Ramos (cell line): ENCODE data around the gene GPR27.

Experiments used
- in situ Hi-C: fragments of 300-500 bp; cut with MboI; formaldehyde crosslinking; loops from one replicate; pipeline ENCODE4 v1.14.3; 2022; ENCODE audit warnings: low sequenced_read_pairs; ENCODE audit not compliant: unreplicated experiment

Gene GPR27

DNA sequence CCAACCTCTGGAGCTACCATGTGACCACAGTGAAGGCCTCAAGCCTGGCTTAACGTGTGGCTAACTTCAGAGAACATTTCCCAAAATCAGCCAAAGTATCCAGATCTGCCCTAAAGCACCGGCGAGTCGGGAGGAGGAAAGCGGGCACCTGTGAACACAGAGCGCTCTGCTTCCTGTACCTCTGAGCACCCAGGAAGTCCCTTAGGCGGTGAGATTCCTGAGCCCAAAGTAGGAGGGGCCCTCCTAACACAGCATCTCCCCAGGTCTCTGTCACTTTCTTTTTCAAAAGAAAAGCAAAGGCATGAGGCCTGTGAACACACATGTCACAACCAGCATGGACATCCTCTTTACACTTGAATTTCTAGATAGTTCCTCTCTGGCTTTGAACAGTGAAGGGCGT, 27.5 kb upstream of the GPR27 start:
- in situ Hi-C loops = loop anchor here (25.0 kb wide), 1 partner anchor 536 kb away; no protein-coding TSS in a partner anchor

DNA sequence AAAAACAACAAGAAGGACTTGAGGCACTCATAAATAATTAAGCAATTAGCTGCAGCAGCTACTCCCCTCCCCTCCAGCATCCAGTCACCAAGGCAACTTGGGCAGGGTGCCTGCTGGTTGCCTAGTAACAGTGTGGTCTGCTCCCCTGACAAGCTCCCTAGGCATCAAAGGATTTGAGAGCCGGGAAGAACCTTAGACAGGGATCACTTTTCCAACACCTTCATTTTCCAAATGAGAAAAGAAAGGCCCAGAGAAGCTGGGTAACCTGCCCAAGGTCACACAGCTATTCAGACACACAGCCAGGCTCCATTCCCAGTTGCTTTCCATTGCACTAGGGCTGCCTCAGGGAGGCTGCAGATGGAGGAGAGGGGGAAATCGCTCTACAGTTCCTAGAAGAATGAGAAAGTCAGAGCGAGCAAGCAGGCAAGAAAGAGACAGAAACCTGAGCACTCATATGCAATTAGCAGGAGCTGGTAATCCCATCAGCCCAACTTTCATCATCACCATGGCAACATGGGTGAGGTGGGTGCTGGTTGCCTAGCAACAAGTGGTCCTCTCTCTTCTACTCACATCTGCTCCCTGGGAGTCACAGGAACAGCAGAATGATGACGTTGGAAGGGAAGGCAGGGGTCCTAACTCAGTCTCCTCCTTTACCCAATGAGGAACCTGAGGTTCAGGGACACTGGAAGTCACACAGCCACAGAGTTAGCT, 24.9 kb upstream of the GPR27 start:
- in situ Hi-C loops = loop anchor here (25.0 kb wide), 1 partner anchor 534 kb away; no protein-coding TSS in a partner anchor

DNA sequence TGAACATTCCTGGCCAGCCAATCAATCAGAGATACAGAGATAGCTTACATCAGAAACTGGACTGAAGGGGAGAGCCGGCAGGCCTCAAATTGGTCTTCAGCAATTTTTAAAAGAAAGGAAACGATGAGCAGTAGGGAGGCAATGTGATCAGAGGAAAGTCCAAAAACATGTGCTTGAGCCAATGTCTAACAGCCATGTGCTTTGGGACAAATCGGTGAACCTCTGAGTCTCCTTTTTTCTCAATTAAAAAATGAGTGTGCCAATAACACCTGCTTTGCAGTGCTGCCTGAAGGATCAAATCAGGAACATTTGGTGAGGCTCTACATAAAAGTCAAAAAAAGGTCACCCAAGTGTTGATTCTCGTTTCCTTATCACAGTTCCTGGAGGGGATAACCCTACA, 21.0 kb upstream of the GPR27 start:
- in situ Hi-C loops = loop anchor here (25.0 kb wide), 1 partner anchor 530 kb away; no protein-coding TSS in a partner anchor

DNA sequence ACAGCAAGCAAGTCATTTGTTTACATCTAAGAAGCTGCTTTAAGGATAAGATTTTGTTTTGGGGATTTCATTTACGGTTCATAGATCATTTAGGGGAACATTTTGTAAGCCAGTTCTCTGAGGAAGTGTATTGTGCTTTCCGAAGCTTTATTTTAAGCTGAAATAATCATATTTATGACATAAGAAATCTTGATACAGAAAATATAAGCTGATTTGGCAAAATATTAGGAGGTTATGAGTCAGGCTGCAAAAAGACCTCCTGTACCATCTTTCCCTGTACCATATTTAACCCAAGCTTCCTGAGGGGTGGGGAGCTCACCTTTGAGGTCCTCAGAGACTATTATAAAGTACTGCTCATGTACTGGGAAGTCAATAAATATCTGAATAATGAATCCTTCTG, 20.3 kb upstream of the GPR27 start:
- in situ Hi-C loops = loop anchor here (25.0 kb wide), 1 partner anchor 529 kb away; no protein-coding TSS in a partner anchor

DNA sequence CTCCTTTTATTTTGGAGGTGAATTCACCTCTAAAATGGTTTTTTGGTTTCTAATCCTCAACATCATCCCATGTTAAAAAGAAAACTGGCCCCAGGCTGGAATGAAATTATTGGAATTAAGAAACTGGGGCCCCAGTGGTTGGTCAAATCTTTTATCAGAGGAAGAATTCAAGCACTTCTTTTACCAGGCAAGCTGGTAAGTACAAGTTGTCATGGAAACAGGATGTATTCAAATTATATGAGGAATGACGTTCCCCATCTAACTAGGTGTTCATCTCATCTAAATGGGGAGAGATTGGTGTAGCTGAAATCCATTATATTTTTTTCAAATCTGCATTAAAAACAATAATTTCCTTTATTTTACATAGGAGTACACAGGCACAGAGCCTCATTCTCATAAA, 18.8 kb upstream of the GPR27 start:
- in situ Hi-C loops = loop anchor here (25.0 kb wide), 1 partner anchor 527 kb away; no protein-coding TSS in a partner anchor

DNA sequence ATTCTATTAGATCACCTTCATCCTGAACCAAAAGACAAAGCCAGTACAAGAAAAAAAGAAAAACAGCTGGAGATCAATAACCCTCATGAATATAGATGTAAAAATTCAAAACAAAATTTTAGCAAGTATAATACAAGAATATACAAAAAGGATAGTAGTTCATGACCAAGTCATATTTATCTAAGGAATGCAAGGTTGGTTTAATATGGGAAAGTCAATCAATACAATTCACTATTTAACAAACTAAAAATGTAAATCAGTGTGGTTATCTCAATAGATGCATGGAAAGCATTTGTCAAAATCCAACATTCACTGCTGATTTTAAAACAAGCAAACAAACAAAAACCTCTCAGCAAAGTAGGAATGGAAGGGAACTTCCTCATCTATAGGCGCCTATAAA, 11.0 kb upstream of the GPR27 start:
- in situ Hi-C loops = loop anchor here (25.0 kb wide), 1 partner anchor 520 kb away; no protein-coding TSS in a partner anchor

DNA sequence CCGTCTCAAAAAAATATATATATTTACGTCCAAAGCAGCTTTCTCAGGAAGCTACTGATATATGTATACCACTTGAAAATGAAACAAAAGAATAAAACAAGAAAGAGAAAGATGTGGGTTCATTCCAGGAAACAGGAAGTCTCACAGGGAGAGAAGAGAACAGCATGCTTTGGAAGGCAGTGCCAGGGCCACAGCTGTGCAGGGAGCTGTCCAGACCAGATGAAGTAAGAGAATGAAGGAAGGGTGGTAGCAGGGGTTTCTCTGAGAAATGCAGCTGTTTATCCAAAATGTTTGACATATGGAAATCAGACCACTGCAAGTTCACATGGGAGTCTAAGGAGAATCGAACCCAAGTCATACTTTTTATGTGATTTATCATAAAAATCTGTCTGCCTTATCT, 8.9 kb upstream of the GPR27 start:
- in situ Hi-C loops = loop anchor here (25.0 kb wide), 1 partner anchor 518 kb away; no protein-coding TSS in a partner anchor

DNA sequence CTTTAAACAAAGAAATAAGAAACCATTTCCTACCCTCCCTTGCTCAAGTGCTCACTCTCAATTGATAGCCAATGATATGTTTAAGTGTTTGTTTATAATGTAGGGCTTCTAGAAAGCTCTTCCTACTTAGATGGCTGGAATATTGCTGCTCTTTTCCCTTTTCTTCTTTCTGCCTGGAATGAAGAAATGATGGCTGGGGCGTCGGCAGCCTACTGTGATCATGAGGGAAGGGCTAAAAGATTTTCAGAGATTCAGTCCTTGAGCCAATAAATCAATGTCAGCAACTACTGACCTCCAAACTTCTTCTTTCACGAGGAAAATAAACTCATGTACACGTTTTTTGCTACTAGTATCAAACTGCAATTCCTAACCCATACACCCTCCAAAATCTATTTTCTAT, 2.1 kb upstream of the GPR27 start:
- in situ Hi-C loops = no loop called here

DNA sequence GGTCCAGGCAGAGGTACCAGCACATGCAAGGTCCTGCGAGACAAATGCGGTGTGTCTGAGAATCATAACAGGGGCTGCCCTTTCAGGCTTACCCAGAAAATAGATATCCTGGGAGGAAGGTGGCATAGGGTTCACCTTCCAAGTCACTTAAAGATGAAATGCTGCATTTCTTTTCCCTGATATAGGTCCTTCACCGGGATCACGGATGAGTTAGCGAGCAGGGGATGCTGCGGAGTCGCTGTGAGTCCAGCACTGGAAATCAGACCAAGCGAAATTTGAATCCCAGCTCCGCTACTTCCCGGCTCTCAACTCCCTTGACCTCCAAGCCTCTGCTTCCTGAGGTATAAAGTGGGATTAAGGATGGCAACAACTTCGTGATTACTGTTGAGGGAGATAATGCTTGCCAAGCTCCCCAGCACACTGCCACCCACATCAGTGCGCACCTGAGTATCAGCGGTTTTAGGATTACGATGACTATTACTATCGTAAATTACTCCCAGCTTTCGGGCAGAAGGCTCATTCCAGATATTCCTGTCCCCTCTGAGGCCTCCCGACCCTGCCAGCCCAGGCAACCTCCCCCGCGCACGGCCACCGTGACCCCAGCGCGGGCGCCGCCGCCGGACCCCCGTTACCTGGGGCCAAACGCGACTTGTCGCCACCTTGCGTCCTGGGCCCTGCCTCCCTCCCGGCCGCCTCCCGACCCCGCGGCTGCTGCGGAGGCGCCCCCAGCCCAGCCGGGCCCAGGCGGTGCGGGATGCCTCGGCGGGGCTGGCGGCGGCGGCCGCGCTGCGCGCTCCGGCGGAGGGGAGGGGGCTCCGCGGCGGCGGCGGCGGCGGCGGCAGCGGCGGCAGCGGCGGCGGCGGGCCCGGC, 589 bp upstream of the GPR27 start:
- in situ Hi-C loops = no loop called here

DNA sequence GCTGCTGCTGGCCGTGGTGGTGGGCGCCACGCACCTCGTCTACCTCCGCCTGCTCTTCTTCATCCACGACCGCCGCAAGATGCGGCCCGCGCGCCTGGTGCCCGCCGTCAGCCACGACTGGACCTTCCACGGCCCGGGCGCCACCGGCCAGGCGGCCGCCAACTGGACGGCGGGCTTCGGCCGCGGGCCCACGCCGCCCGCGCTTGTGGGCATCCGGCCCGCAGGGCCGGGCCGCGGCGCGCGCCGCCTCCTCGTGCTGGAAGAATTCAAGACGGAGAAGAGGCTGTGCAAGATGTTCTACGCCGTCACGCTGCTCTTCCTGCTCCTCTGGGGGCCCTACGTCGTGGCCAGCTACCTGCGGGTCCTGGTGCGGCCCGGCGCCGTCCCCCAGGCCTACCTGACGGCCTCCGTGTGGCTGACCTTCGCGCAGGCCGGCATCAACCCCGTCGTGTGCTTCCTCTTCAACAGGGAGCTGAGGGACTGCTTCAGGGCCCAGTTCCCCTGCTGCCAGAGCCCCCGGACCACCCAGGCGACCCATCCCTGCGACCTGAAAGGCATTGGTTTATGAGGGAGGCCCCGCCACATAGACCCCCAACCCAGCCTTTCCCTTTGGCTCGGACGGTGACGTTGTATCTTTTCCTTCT, 1.1 kb downstream of the GPR27 start:
- in situ Hi-C loops = no loop called here

DNA sequence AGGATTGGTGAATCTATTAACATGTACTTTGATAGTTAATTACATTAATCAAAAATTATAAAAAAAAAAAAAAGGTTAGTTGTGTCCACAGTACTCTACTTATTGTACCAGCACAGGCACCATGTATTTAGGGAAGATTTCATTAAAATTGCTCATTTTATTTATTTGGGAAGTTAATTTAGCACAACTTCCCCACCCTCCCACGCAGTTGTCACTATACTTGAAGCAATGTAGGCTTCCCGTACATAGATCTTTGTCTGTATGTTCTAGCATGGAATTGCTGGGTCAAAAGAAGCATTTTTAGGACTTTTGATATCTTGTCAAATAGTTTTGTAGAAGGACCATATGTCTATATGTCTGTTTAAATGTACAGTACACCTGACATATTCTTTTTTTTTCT, 4.4 kb downstream of the GPR27 start:
- in situ Hi-C loops = no loop called here

DNA sequence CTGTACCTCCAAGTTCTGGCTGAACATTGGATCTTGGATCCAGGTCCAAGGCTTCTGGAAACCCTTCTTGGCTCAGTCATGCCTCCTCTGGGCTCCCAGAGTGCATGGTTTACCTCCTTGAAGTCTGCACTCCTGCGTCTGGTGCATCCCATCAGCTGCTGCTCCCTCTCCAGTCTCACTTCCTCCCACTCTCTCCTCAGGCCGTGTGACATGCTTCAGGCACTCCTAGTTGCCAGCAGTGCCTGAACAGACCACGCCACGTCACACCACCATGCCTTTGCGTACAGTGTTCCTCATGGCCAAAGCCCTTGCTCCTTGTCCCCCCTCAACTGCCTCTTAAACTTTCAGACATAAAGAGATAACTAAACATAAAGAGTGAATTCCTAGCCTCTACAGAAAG, 5.7 kb downstream of the GPR27 start:
- in situ Hi-C loops = no loop called here

DNA sequence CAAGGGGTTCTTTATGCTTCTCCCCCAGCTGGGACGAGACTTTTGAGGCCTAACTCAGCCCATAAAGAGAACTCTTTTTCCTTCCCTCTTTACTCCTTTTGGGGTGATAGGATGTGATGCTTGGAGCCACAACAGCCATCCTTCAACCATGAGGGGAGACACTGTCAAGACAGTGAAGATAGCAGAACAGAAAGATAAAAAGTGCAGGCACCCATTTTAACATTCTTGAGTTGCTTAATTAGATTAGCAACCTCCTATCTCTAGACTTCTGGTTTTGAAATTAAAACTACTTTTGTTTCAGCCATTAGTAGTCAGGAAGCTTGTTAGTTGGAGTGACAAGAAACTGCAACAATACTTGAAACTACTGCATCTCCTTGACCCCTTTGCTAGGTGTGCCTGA, 6.5 kb downstream of the GPR27 start:
- in situ Hi-C loops = no loop called here

DNA sequence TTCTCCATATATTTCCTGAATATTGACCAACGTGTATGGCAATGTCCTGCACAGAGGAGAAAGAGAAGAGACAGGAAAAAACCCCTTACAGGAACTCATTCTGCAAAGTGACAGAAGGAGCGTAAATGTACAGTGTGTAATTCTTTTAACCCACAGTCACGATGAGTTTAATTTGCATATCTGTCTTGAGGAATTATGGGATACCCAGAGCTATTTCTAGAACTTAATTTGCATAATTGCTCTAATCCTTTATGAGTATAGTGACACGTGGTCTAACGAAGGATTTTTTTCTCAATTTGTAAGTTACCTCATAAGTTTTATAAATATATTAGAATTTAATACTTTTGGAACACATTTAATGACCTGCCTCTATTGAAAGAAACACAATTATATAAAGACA, 9.8 kb downstream of the GPR27 start:
- in situ Hi-C loops = no loop called here

DNA sequence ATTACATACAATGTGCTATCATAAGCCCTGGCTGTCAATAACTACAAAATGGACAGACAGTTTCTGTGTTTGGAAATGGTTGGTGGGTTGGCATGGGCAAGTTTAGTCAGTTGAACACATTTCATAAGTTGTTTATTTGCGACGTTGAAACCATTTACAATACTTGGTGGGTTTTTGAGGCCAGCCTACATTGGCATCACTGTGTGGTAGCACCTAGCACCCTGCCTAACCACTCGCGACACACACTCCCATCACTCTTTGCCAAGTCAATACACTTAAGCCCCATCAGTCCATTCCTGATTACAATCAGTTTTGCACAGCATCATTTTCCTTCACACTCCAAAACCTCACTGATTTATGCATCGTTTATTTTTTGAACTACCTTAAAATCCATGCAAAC, 17.5 kb downstream of the GPR27 start:
- in situ Hi-C loops = no loop called here

DNA sequence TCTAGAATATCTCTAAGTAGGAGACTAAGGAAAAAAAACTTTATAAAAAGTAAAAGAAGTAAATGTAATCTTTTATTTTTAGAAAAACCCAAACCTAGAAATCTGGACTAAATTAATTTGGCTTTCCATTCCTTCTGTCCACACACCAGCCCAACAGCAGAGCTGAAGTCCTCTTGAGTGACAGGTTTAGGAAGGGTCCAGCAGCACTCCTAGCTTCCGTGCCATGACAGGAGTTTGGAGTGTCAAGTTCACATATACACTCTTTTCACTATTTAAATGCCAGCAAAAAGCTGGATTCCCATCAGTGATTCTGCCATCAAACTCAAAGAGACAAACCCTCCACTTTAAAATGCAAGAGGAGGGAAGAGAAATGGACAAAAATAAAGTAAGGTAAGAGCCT, 18.2 kb downstream of the GPR27 start:
- in situ Hi-C loops = no loop called here

DNA sequence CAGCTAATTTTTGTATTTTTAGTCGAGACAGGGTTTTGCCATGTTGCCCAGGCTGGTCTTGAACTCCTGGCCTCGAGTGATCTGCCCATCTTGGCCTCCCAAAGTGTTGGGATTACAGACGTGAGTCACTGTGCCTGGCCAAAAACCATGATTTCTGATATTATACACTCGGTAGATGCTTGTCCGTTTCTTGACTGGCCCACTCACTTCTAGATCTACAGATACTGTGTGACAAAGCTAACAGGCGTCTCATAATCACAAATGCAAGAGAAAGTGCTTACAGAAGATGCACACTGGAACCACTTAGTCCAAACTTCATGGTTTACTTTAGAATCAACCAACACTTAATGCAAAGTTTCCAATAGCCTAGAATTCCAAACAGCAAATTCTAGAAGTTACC, 22.9 kb downstream of the GPR27 start:
- in situ Hi-C loops = no loop called here

DNA sequence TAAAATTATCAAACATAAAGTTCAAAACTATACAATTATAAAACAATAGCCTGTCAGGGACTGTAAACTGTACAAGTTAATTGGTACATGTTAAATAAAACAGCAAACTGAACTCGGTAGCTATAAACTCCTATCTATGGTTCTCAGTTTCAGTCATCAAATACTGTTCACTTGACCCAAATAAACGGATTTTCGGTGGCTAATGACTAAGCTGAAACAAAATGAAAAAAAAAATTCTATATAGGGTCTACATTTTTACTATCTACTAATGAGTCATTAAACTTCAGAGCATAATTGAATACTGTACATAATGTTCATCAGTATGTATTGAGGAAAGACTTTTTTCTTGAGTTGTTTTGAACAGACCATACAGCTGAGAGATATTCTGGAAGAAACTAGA, 24.7 kb downstream of the GPR27 start:
- in situ Hi-C loops = no loop called here

DNA sequence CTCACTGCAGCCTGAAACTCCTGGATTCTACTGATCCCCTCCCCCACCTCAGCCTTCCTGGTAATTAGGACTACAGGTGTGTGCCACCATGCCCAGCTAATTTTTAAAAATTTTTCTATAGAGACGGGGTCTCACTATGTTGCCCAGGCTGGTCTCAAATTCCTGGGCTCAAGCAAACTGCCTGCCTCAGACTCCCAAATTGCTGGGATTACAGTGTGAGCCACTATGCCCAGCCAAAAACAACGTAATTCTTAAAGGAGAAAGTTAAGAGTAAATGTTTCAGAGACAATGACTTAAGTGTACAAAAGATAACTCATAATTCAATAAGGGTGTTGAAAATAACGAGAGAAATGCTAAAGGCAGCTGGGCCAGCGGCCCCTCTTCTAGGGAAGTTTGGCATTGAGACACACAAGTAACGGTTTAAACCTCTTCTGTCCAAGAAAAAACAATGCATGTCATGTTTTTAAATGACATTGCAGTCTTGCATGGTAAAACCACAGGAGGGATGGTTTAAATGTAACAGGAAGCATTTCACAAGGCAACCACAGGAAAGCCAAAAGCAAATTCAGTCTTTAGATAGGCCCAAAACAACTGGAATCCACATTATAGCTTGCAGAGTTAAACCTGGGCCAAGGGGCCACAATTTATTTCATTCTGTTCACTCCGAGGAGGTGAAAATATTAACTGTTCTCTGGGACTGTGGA, 26.2 kb downstream of the GPR27 start:
- in situ Hi-C loops = no loop called here

DNA sequence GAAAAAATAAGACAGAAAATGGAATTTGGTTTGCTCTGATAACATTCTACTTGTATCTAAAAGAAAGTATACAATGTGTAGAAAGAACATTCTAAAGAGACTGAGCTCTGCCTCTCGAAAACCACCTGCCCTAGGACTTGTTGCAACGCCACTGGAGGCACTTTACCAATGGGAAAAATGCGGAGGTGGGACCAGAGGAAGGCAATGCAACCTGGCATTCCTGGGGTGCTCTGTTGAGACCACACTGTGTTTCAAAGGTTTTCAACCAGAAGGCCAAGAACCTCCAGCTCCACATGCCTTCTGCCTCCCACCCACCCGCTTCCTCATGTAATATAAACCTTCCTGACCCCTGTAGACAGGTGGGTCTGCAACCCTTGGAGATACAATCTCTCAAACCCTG, 26.8 kb downstream of the GPR27 start:
- in situ Hi-C loops = no loop called here
